Kidney epithelial cell (primary cell): ENCODE data around the gene BRF1. TPM values are rescaled to one million over a fixed set of nuclear protein-coding genes. Genes with fewer than 3 reads are reported as not detected.
"Not testable (repeated sequence)": the region's sequence is repeated elsewhere in the genome, so short reads cannot be mapped to it uniquely, and the experiment has no call there.

ENCODE experiments used
- DNase-seq: peaks from one replicate; pipeline ENCODE4 v3.0.0-alpha.2; 2010; ENCODE audit warnings: low read depth
- H3K27me3 ChIP-seq: 2 replicates; pipeline ENCODE4 v1.6.0; 2011; ENCODE audit warnings: low read length; ENCODE audit not compliant: control insufficient read depth, insufficient read depth
- H3K36me3 ChIP-seq: 2 replicates; pipeline ENCODE4 v1.5.1; 2011; ENCODE audit warnings: low read length; ENCODE audit not compliant: control insufficient read depth, insufficient read depth
- H3K4me3 ChIP-seq: 2 replicates; pipeline ENCODE4 v1.5.1; 2011; ENCODE audit warnings: low read depth, mild to moderate bottlenecking, control low read depth, low read length
- CTCF ChIP-seq: IDR thresholded peaks from 2 replicates; pipeline ENCODE4 v1.5.1; 2011; ENCODE audit warnings: mild to moderate bottlenecking, moderate library complexity, low read length, control low read depth, inconsistent platforms; ENCODE audit not compliant: insufficient read depth, poor library complexity, severe bottlenecking
- total RNA-seq: library from RNA; depleted of rRNA; stranded (reverse); fragments of >200 nt; gene quantifications from 2 replicates; pipeline ENCODE4 v1.2.3, GENCODE V29; 2015

Gene BRF1
- total RNA-seq, 1 donor from 2014 or later = 48.4 TPM

- no peak for TF ChIP-seq CTCF
- no peak for DNase-seq
- Histone ChIP-seq H3K36me3 (no peaks in the 10 kb centered on the region), H3K4me3 (no peak overlapping the region), H3K27me3 (no peaks in the 10 kb centered on the region)
Observed at GRCh38 chr14:105290621-105291346, 10.0 kb downstream of the BRF1 start.

- DNase-seq, H3K27me3 ChIP-seq: not testable (repeated sequence)
Observed at GRCh38 chr14:105288936-105289335, 11.9 kb downstream of the BRF1 start.

DNA sequence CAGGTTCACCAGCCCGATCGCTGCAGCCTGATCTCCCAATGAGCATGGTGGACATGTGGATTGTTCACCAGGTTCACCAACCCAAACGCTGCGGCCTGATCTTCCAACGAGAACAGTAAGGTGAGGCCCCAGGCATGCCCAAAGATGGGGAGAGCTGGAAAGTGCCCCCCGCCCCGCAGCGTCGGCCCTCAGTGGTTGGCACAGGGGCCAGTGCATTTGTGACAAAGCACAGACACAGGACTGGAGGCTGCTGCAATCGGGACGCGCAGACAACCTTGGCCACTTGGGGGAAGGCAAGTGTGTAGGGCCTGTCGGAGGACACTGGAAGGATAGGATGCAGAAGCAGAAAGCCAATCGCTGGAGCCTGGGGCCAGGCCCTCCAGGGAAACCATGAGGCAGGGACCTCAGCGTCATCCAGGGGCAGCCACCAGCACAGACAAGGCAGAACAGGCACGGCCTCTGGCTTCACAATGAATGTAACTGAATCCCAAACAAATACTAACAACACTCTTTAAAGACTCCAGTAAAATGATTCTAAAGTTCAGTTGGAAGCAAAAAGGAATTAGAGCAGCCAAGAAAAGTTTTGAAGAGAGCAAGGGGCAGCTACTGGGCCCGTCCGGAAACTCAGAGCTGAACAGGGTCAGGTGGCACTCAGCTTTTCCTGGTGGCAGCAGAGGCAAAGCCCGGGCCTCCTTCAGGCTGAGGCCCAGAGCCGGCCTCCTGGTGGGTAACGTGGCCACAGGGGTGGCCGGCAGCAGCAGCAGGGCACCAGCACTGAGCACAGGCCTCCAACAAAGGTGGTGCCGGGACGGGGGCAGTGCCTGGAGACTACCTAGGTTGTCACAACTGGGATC lies 13.3 kb downstream of the BRF1 start:
- H3K27me3 ChIP-seq = no peaks in the 10 kb centered on the region
- no peaks in the 10 kb centered on the region for H3K36me3 ChIP-seq
- no peak for TF ChIP-seq CTCF
- no peak overlapping the region for H3K4me3 ChIP-seq
- no peak for DNase-seq

More at GRCh38 chr14:105288936-105289335, 11.9 kb downstream of the BRF1 start:
- H3K4me3 ChIP-seq, H3K36me3 ChIP-seq: not testable (repeated sequence)

- no peaks in the 10 kb centered on the region for H3K27me3 ChIP-seq
- no peak for DNase-seq
- no peak for TF ChIP-seq CTCF
Observed at GRCh38 chr14:105286759-105287144, 14.0 kb downstream of the BRF1 start.

GRCh38 chr14:105285174-105285573 lies 15.6 kb downstream of the BRF1 start:
- Histone ChIP-seq H3K36me3 (no peaks in the 10 kb centered on the region), H3K27me3 (no peaks in the 10 kb centered on the region), H3K4me3 (no peak overlapping the region)
- DNase-seq = no peak
- no peak for TF ChIP-seq CTCF

More at GRCh38 chr14:105286759-105287144, 14.0 kb downstream of the BRF1 start:
- H3K36me3 ChIP-seq = no peaks in the 10 kb centered on the region
- H3K4me3 ChIP-seq = no peak overlapping the region

DNA sequence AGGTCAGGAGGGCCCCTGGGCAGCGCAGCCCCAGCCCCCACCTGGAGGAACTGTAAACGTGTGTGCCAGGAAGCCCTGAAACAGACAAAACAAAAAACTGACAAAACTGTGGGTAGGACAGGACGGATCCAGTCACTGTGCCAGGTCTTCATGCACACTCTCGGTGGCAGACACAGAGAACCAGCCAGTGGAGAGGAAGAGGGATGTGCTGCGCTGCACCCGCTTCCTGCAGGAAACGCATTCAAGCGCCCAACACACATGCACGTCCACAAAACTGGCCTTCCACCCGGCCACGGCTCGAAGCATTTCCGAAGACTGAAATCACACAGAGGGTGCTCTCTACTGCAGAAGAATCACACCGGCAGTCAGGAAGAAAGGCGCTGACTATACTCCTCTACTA lies 16.9 kb downstream of the BRF1 start:
- no peak for TF ChIP-seq CTCF
- no peak overlapping the region for H3K4me3 ChIP-seq
- no peaks in the 10 kb centered on the region for H3K36me3 ChIP-seq
- DNase-seq = no peak
- no peaks in the 10 kb centered on the region for H3K27me3 ChIP-seq
